HG03196 (cell line): Measurements from ENCODE around the gene CPNE6.

Source experiments
- ATAC-seq: cut with Tn5 transposase; IDR thresholded peaks from one replicate; pipeline ENCODE4 v1.9.1; 2021; ENCODE audit not compliant: unreplicated experiment

The CPNE6 gene

DNA sequence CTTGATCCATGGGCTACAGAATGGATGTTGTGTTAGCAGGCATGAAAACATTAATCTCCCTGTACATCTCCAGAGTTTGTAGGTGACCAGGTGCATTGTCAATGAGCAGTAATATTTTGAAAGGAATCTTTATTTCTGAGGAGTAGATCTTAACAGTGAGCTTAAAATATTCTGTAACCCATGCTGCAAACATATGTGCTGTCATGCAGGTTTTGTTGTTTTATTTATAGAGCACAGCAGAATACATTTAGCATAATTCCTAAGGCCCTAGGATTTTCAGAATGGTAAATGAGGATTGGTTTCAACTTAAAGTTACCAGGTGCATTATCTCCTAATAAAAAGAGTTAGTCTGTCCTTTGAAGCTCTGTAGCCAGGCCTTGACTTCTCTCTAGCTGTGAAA lies 55.6 kb downstream of the CPNE6 start:
- no peak for ATAC-seq

DNA sequence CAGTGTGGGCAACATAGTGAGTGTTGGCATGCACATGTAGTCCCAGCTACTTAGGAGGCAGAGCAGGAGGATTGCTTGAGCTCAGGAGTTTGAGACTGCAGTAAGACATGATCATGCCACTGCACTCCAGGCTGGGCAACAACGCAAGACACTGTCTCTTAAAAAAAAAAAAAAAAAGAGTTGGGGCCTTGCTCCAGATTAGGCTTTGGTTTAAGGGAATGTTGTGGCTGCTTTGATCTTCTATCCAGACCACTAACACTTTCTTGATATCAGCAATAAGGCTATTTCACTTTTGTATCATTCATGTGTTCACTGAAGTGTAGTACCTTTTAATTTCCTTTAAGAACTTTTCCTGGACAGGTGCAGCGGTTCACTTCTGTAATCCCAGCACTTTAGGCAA lies 56.3 kb downstream of the CPNE6 start:
- ATAC-seq: no peak
